Measurements from ENCODE around the gene LACC1.

The LACC1 gene

GRCh38 chr13:43894438-43894837 lies 14.7 kb downstream of the LACC1 start:
- peak; percentile 8 for DNase-seq

- no peak for DNase-seq
These were observed 16.2 kb downstream of the LACC1 start for GRCh38 chr13:43895940-43896339.

- DNase-seq: peak; percentile 61 to 83
These were observed 25.8 kb downstream of the LACC1 start for GRCh38 chr13:43905435-43906031.

- peak; percentile 3 to 50 for DNase-seq
These were observed 28.7 kb downstream of the LACC1 start for GRCh38 chr13:43908156-43909126.

GRCh38 chr13:43910856-43911255 lies 31.2 kb downstream of the LACC1 start:
- no peak for DNase-seq

GRCh38 chr13:43911278-43911677 lies 31.6 kb downstream of the LACC1 start:
- no peak for DNase-seq

- no peak for DNase-seq
These were observed 32.2 kb downstream of the LACC1 start for GRCh38 chr13:43911871-43912270.

GRCh38 chr13:43915451-43915850 lies 35.7 kb downstream of the LACC1 start:
- no peak for DNase-seq

- DNase-seq: no peak
These were observed 37.1 kb downstream of the LACC1 start for GRCh38 chr13:43916828-43917227.

GRCh38 chr13:43918636-43919035 lies 38.9 kb downstream of the LACC1 start:
- no peak for DNase-seq

GRCh38 chr13:43920965-43921674 lies 41.4 kb downstream of the LACC1 start:
- no peak for DNase-seq

- no peak for DNase-seq
These were observed 45.0 kb downstream of the LACC1 start for GRCh38 chr13:43924549-43925245.

GRCh38 chr13:43929947-43930346 lies 50.2 kb downstream of the LACC1 start:
- no peak for DNase-seq

GRCh38 chr13:43933378-43933777 lies 53.7 kb downstream of the LACC1 start:
- no peak for DNase-seq

- DNase-seq: no peak
These were observed 54.6 kb downstream of the LACC1 start for GRCh38 chr13:43934273-43934672.

- no peak for DNase-seq
These were observed 56.2 kb downstream of the LACC1 start for GRCh38 chr13:43935878-43936277.

GRCh38 chr13:43936647-43937046 lies 56.9 kb downstream of the LACC1 start:
- no peak for DNase-seq

- no peak for DNase-seq
These were observed 58.1 kb downstream of the LACC1 start for GRCh38 chr13:43937839-43938238.

- DNase-seq: no peak
These were observed 58.7 kb downstream of the LACC1 start for GRCh38 chr13:43938449-43938848.

GRCh38 chr13:43939086-43939485 lies 59.4 kb downstream of the LACC1 start:
- no peak for DNase-seq

GRCh38 chr13:43942286-43942685 lies 62.6 kb downstream of the LACC1 start:
- no peak for DNase-seq
